ENCODE data around the gene SLC12A8.

Gene SLC12A8

DNA sequence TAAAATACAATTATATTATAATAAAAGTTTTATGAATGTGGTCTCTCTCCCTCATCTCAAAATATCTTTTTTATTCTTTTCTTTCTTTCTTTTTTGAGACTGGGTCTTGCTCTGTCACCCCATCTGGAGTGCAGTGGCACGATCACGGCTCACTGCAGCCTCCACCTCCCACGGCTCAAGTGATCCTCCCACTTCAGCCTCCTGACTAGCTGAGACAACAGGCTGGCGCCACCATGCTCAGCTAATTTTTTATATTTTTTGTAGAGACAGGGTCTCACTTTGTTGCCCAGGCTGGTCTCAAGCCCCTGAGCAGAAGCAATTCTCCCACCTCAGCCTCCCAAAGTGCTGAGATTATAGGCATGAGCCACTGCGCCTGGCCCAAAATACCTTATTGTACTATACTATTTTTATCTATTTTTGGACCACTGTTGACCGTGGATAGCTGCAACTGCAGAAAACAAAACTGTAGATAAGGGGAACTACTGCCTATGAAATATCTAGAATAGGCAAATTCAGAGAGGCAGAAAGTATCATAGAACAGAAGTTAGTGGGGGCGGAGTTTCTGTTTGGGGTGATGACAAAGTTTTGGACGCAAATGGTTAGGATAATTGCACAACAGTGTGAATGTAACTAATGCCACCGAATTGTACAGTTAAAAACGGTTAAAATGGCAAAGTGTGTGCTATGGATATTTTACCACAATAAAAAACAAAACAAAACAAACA, 66.6 kb downstream of the SLC12A8 start:
- TF ChIP-seq CTCF (IDR thresholded peaks at IDR 0.05; ENCODE audit: insufficient read depth, low read depth, low read length, missing control alignments): no peak

DNA sequence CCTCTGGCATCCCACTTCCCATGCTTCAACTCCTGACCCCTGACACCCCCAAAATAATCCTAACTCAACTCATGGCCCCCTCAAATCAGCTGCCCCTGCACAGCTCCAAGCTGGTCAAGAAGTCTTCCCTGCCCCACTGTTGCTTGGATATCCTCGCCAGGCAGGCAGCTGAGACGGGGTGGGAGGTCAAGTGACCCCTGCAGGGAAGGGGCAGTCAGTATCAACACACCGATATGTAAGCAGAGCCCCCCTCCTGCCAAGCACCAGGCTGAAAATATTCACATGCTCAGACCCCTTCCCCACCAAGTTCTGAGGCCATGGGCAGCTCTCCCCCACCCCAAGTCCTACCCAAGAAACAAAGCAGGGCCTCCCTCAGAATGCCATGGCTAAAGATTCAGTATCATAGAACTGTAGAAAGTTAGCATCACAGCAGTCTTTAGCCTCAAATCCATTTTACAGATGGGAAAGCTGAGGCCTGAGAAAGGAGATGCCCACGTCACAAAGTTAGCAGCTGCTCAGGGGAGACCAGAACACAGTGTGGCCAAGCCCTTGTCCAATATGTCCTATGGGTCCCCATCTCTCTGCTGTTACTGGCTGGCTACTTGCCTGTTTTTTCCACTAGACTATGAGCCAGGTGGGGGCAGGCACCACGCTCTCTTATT, 67.8 kb downstream of the SLC12A8 start:
- no peak for TF ChIP-seq CTCF (IDR thresholded peaks at IDR 0.05; ENCODE audit: insufficient read depth, low read depth, low read length, missing control alignments)
- no peak overlapping the region for H3K4me3 ChIP-seq (ENCODE audit: low read length)
- DNase-seq (ENCODE audit: low read depth): no peak

More for the DNA sequence above, 66.6 kb downstream of the SLC12A8 start:
- DNase-seq (ENCODE audit: low read depth): no peak
- no peak overlapping the region for H3K4me3 ChIP-seq (ENCODE audit: low read length)

DNA sequence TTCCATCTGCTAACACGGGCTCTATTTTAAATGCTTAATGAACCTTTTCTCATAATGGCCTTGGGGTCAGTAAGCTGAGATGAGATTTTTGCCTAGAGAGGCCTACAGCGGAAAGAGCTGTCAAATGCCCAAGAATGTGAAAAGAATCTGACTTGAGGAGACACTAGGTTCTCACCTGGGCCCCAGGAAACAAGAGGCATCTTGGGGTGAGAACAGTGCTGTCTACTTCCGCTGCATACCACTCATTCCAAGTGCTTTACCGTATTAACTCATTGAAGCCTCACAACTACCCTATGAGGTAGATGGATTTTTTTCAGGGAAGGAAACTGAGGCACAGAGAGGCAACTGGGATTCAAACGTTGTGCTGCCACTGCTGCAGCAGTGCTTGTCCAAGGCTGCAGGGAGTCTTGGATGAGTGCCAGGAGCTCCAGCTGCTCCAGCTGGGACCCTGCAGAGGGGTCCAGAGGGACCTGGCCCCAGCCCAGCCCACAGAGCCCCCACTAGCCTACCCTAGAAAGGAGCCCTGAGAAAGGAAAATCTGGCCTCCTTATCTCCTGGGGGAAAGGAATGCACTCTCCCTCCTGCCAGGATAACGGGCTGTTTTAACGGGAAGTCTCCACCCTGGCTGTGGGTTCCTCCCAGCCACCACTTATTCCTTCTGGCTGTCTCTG, 68.4 kb downstream of the SLC12A8 start:
- no peak overlapping the region for H3K4me3 ChIP-seq (ENCODE audit: low read length)
- DNase-seq (ENCODE audit: low read depth): no peak
- TF ChIP-seq CTCF (IDR thresholded peaks at IDR 0.05; ENCODE audit: insufficient read depth, low read depth, low read length, missing control alignments): no peak

DNA sequence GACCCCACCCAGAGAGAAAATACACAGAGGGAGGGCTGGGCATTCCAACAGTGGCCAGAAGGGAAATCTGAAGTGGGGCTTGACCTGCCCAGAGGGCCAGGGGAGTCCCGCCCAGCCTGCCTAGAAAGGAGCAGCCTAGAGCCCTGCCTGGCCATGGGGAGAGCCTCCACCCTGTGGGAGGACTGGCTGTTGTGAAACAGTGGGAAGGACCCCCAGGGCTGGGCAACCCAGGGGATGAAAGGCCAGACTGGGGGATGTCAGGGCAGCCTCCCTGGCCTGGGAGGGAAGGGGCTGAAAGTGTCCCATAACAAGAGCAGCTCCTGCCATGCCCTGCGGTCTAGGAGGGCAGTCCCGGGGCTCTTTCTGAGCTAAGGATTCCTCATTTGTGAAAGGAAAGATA, 69.0 kb downstream of the SLC12A8 start:
- DNase-seq (ENCODE audit: low read depth): no peak
- no peak for TF ChIP-seq CTCF (IDR thresholded peaks at IDR 0.05; ENCODE audit: insufficient read depth, low read depth, low read length, missing control alignments)

GRCh38 chr3:125142940-125143339, 69.6 kb downstream of the SLC12A8 start:
- no peak for TF ChIP-seq CTCF (IDR thresholded peaks at IDR 0.05; ENCODE audit: insufficient read depth, low read depth, low read length, missing control alignments)
- no peak overlapping the region for H3K4me3 ChIP-seq (ENCODE audit: low read length)
- DNase-seq (ENCODE audit: low read depth): no peak

More for the DNA sequence above, 69.0 kb downstream of the SLC12A8 start:
- no peak overlapping the region for H3K4me3 ChIP-seq (ENCODE audit: low read length)

DNA sequence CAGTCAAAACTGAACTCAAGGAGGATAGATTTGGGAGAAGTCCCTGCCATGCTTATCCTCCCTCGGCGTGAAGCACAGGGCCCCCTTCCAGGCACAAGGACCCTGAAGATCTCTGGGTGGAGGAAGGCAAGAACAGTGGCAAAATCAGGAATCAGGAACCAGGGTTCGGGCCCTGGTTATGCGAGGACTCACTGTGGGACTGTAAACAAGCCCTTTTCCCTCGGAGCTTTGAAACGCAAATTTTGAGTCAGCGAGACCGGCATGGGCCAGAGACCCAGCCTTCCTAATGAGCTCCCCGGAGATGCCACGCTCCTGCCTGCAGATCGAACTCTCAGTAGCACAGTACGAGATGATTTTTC, 70.1 kb downstream of the SLC12A8 start:
- TF ChIP-seq CTCF (IDR thresholded peaks at IDR 0.05; ENCODE audit: insufficient read depth, low read depth, low read length, missing control alignments): no peak
- no peak for DNase-seq (ENCODE audit: low read depth)
- H3K4me3 ChIP-seq (ENCODE audit: low read length): no peak overlapping the region

Data from epithelial cell of esophagus (primary cell).